Activated CD4-positive, alpha-beta memory T cell treated with anti-CD3 and anti-CD28 coated beads for 36 hours (primary cell): ENCODE measurements around the gene PRRC2B. TPM values are rescaled to one million over a fixed set of nuclear protein-coding genes. Genes with fewer than 3 reads are reported as not detected.

ENCODE experiments used
- CTCF ChIA-PET: fragments of 350-600 bp; sonication (Branson Sonifier 250); formaldehyde crosslinking; loops from one replicate; lab custom pipeline; 2021; ENCODE audit warnings: antibody characterized with exemption, inconsistent platforms; lab: Charles Lee
- POLR2A ChIA-PET: fragments of 350-600 bp; sonication (Branson Sonifier 250); formaldehyde crosslinking; loops from one replicate; lab custom pipeline; 2021; ENCODE audit warnings: antibody characterized with exemption; lab: Charles Lee
- DNase-seq: peaks from one replicate; pipeline ENCODE4 v3.0.0-alpha.2; 2020
- H3K27ac Mint-ChIP-seq: one replicate; pipeline ENCODE4 v1.8.0; 2021; ENCODE audit warnings: mixed read lengths
- H3K27me3 Mint-ChIP-seq: one replicate; pipeline ENCODE4 v1.8.0; 2021; ENCODE audit warnings: mixed read lengths
- H3K36me3 Mint-ChIP-seq: one replicate; pipeline ENCODE4 v1.8.0; 2021; ENCODE audit warnings: mixed read lengths
- H3K4me1 Mint-ChIP-seq: one replicate; pipeline ENCODE4 v1.8.0; 2021; ENCODE audit warnings: low read depth, mixed read lengths
- H3K4me3 Mint-ChIP-seq: one replicate; pipeline ENCODE4 v1.8.0; 2021; ENCODE audit warnings: mild to moderate bottlenecking, mixed read lengths
- H3K9me3 Mint-ChIP-seq: one replicate; pipeline ENCODE4 v1.8.0; 2021; ENCODE audit warnings: mixed read lengths
- intact Hi-C: fragments of 100-400 bp; cut with micrococcal nuclease; formaldehyde crosslinking; loops from one replicate; pipeline ENCODE4 v1.15.1; 2023
- total RNA-seq, 2 experiments: library from RNA; stranded (reverse); gene quantifications; one replicate each; pipeline ENCODE4 v1.2.3, GENCODE V29; 2021

Gene PRRC2B
- total RNA-seq, 2 experiments from 2014 or later: 127 to 135 TPM

DNA sequence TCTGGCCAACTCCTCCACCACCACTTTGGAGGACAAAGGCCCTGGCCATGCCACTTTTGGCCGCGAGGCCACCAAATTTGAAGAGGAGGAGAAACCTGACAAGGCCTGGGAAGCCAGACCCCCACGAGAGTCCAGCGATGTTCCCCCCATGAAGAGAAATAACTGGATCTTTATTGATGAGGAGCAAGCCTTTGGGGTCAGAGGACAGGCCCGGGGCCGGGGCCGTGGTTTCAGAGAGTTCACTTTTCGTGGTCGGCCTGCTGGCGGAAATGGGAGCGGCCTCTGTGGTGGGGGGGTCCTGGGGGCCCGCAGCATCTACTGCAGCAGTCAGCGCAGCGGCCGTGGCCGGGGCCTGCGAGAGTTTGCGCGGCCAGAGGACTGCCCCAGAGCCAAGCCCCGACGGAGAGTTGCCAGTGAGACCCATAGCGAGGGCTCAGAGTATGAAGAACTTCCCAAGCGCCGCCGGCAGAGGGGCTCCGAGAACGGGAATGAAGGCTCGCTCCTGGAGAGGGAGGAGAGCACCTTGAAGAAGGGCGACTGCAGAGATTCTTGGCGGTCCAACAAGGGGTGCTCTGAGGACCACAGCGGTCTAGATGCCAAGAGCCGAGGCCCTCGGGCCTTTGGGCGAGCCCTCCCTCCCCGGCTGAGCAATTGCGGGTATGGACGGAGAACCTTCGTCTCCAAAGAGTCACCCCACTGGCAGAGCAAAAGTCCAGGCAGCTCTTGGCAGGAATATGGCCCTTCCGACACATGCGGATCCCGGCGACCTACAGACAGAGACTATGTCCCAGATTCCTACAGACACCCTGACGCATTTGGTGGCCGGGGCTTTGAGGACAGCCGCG, 81.4 kb downstream of the PRRC2B start:
- no peak for DNase-seq
- Mint-ChIP-seq H3K9me3 (no peaks in the 10 kb centered on the region), H3K4me1 (peaks cover 11% of the 10 kb centered on the region), H3K4me3 (no peak overlapping the region), H3K36me3 (peaks cover 45% of the 10 kb centered on the region), H3K27me3 (no peaks in the 10 kb centered on the region), H3K27ac (no peak overlapping the region)
- intact Hi-C loops: no loop called here
- POLR2A ChIA-PET: no interaction called here
- CTCF ChIA-PET: interaction anchor here (1.0 to 3.0 kb wide), 3 partner anchors 10 to 126 kb away, joined by 3 to 11 read pairs (median 3); no protein-coding TSS in a partner anchor

GRCh38 chr9:131475956-131476776, 82.3 kb downstream of the PRRC2B start:
- peaks cover 11% of the 10 kb centered on the region for H3K4me1 Mint-ChIP-seq
- CTCF ChIA-PET: interaction anchor here (0.6 to 3.0 kb wide), 2 partner anchors 127 to 299 kb away, joined by 4 to 11 read pairs; no protein-coding TSS in a partner anchor

GRCh38 chr9:131476777-131477345, 83.0 kb downstream of the PRRC2B start:
- H3K27ac Mint-ChIP-seq: no peak overlapping the region
- CTCF ChIA-PET: interaction anchor here (0.6 to 3.0 kb wide), 5 partner anchors 15 to 732 kb away, joined by 3 to 11 read pairs (median 4); no protein-coding TSS in a partner anchor
- peaks cover 34% of the 10 kb centered on the region for H3K36me3 Mint-ChIP-seq
- peaks cover 11% of the 10 kb centered on the region for H3K4me1 Mint-ChIP-seq
- no peaks in the 10 kb centered on the region for H3K9me3 Mint-ChIP-seq
- POLR2A ChIA-PET: no interaction called here
- H3K27me3 Mint-ChIP-seq: no peaks in the 10 kb centered on the region
- no peak overlapping the region for H3K4me3 Mint-ChIP-seq
- no peak for DNase-seq
- intact Hi-C loops: no loop called here

More at GRCh38 chr9:131475956-131476776, 82.3 kb downstream of the PRRC2B start:
- POLR2A ChIA-PET: no interaction called here
- no peaks in the 10 kb centered on the region for H3K27me3 Mint-ChIP-seq
- H3K36me3 Mint-ChIP-seq: peaks cover 39% of the 10 kb centered on the region
- H3K27ac Mint-ChIP-seq: no peak overlapping the region
- H3K9me3 Mint-ChIP-seq: no peaks in the 10 kb centered on the region
- DNase-seq: no peak
- intact Hi-C loops: no loop called here
- H3K4me3 Mint-ChIP-seq: no peak overlapping the region

DNA sequence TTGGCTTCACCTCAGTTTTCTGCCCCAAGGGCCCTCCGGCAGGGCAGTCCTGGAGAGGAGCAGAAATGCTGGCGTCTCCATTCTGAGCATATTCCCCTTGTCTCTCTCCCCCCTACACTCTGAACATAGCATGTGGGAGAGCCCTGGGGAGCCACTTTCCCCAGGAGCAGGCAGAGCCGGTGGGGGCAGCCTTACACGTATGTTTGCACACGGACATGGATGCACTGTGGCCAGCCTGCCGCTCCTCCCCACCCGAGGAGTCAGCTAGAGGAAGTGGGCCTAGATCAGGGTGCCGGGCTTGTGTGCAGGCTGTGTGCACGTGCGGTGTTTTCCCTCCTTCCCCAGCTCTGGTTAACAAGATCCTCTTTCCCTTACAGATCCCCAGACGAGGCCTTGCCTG, 83.5 kb downstream of the PRRC2B start:
- Mint-ChIP-seq H3K27me3 (no peaks in the 10 kb centered on the region), H3K4me1 (peaks cover 11% of the 10 kb centered on the region), H3K27ac (no peak overlapping the region), H3K4me3 (no peak overlapping the region), H3K36me3 (peaks cover 36% of the 10 kb centered on the region), H3K9me3 (no peaks in the 10 kb centered on the region)
- CTCF ChIA-PET: interaction anchor here (0.6 to 4.8 kb wide), 15 partner anchors 9 to 733 kb away, joined by 3 to 43 read pairs (median 3); no protein-coding TSS in a partner anchor
- no peak for DNase-seq
- intact Hi-C loops: no loop called here
- POLR2A ChIA-PET: no interaction called here

DNA sequence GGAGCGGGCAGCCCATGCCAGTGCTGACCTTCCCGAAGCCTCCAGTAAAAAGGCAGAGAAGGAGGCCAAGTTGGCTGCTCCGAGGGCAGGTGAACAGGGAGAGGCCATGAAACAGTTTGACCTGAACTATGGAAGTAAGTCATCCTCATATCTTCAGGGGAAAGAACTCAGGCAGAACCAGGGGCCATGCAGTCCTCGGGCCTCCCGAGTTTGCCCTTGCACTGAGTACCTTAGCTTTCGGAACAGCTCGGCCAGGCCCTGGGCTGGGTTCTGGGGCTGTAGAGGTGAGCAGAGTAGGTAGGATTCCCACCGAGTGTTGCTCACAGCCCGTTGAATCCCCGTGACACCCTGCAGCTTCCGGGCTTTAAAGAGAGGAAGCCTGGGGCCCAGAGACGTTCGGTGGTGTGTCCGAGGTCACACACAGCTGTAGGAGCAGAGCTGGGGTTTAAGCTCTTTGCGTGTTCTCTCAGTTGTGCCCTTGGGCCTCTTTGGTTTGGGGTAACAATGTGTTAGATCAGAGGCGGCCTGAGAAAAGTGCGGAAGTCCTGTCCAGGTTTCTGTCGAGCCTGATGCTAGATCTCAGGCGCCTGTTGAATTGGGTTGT, 84.0 kb downstream of the PRRC2B start:
- Mint-ChIP-seq H3K36me3 (peaks cover 34% of the 10 kb centered on the region), H3K27ac (no peak overlapping the region), H3K27me3 (no peaks in the 10 kb centered on the region), H3K4me1 (peaks cover 11% of the 10 kb centered on the region), H3K4me3 (no peak overlapping the region), H3K9me3 (no peaks in the 10 kb centered on the region)
- DNase-seq: no peak
- ChIA-PET POLR2A (no interaction called here), CTCF (interaction anchor here (0.6 to 4.8 kb wide), 14 partner anchors 9 to 128 kb away, joined by 3 to 43 read pairs (median 4); no protein-coding TSS in a partner anchor)
- intact Hi-C loops: loop anchor here (1.0 to 2.0 kb wide), 2 partner anchors 85 to 127 kb away; no protein-coding TSS in a partner anchor

- Mint-ChIP-seq H3K36me3 (peaks cover 31% of the 10 kb centered on the region), H3K4me3 (no peak overlapping the region), H3K27me3 (no peaks in the 10 kb centered on the region), H3K27ac (no peak overlapping the region), H3K4me1 (peaks cover 11% of the 10 kb centered on the region), H3K9me3 (no peaks in the 10 kb centered on the region)
- intact Hi-C loops: loop anchor here (1.0 to 2.0 kb wide), 2 partner anchors 85 to 128 kb away; no protein-coding TSS in a partner anchor
- ChIA-PET POLR2A (no interaction called here), CTCF (interaction anchor here (1.0 to 4.8 kb wide), 9 partner anchors 8 to 268 kb away, joined by 3 to 43 read pairs (median 4); no protein-coding TSS in a partner anchor)
- peak; percentile 69 for DNase-seq
Measured at GRCh38 chr9:131478421-131478868, 84.6 kb downstream of the PRRC2B start.

- Mint-ChIP-seq H3K4me1 (peaks cover 11% of the 10 kb centered on the region), H3K36me3 (peaks cover 30% of the 10 kb centered on the region), H3K27ac (no peak overlapping the region), H3K9me3 (no peaks in the 10 kb centered on the region), H3K4me3 (no peak overlapping the region), H3K27me3 (no peaks in the 10 kb centered on the region)
- no peak for DNase-seq
- POLR2A ChIA-PET: no interaction called here
- CTCF ChIA-PET: interaction anchor here (1.0 to 4.8 kb wide), 5 partner anchors 15 to 269 kb away, joined by 3 to 43 read pairs (median 10); no protein-coding TSS in a partner anchor
- intact Hi-C loops: loop anchor here (1.0 to 2.0 kb wide), 2 partner anchors 86 to 128 kb away; no protein-coding TSS in a partner anchor
Measured at GRCh38 chr9:131478911-131479310, 85.0 kb downstream of the PRRC2B start.

- Mint-ChIP-seq H3K27me3 (no peaks in the 10 kb centered on the region), H3K4me3 (no peak overlapping the region), H3K4me1 (peaks cover 11% of the 10 kb centered on the region), H3K9me3 (no peaks in the 10 kb centered on the region), H3K36me3 (peaks cover 28% of the 10 kb centered on the region), H3K27ac (no peak overlapping the region)
- POLR2A ChIA-PET: interaction anchor here (1.4 kb wide), 1 partner anchor 20 kb away, joined by 4 read pairs; no protein-coding TSS in a partner anchor
- peak; percentile 27 for DNase-seq
- CTCF ChIA-PET: interaction anchor here (0.7 to 4.8 kb wide), 5 partner anchors 10 to 130 kb away, joined by 3 to 43 read pairs (median 10); no protein-coding TSS in a partner anchor
- intact Hi-C loops: no loop called here
Measured at GRCh38 chr9:131480258-131480657, 86.4 kb downstream of the PRRC2B start.

DNA sequence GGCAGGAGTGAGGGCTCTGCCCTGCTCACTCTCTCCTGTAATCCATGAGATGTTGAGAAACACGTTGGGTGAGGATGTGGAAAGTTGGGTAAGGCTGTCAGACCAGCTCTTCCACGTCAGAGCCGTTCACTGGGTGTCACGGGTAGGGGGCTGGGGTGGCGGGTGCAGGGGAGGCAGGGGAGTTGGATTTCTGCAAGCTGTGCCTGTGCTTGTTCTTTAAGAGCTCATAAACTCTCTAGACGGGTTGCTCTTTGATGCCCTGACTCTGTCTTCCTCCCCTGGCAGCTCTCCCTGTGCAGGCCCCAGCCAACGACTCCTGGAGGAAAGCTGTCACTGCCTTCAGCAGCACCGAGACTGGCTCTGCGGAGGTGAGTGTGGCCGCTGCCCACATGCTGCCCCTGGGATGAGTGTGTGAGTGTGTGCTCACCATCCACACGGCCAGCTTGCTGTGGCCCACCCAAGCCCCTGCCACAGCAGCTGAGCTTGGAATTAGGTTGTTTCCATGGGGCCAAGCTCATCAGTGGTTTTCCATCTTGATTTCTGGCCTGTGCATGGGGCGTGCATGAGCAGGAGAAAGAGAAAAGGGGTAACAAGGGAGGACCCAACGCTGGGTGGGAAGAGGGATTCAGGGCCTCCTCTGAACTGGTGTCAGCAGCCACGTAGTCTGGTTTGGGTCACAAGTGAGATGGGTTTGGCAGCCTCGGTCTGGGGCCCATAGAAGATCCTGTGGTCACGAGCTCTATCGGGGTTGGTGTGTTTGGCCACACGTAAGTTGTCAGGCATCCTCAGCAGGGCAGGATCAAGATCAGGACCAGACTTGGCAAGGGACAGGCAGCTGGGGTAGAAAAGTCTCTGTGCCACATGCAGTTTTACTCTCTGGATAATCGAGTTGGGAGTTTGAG, 87.8 kb downstream of the PRRC2B start:
- Mint-ChIP-seq H3K9me3 (no peaks in the 10 kb centered on the region), H3K4me1 (peaks cover 11% of the 10 kb centered on the region), H3K27me3 (no peaks in the 10 kb centered on the region), H3K4me3 (no peak overlapping the region), H3K36me3 (peaks cover 33% of the 10 kb centered on the region), H3K27ac (no peak overlapping the region)
- CTCF ChIA-PET: interaction anchor here (2.3 to 4.8 kb wide), 3 partner anchors 18 to 132 kb away, joined by 10 to 43 read pairs (median 14); no protein-coding TSS in a partner anchor
- intact Hi-C loops: no loop called here
- POLR2A ChIA-PET: no interaction called here
- no peak for DNase-seq

- POLR2A ChIA-PET: no interaction called here
- intact Hi-C loops: no loop called here
- H3K36me3 Mint-ChIP-seq: peaks cover 34% of the 10 kb centered on the region
- no peak overlapping the region for H3K27ac Mint-ChIP-seq
- H3K4me1 Mint-ChIP-seq: peaks cover 11% of the 10 kb centered on the region
- no peak overlapping the region for H3K4me3 Mint-ChIP-seq
- DNase-seq: no peak
- no peaks in the 10 kb centered on the region for H3K27me3 Mint-ChIP-seq
- CTCF ChIA-PET: interaction anchor here (4.8 kb wide), 1 partner anchor 132 kb away, joined by 43 read pairs; no protein-coding TSS in a partner anchor
- no peaks in the 10 kb centered on the region for H3K9me3 Mint-ChIP-seq
Measured at GRCh38 chr9:131482343-131483006, 88.6 kb downstream of the PRRC2B start.
